TTC549 (cell line): Measurements from ENCODE around the gene GOLGA6L22.
"Not testable (repeated sequence)": the region's sequence is repeated elsewhere in the genome, so short reads cannot be mapped to it uniquely, and the experiment has no call there.

Experiments
- FAIRE-seq: peaks from 2 replicates; lab custom pipeline; 2012; peaks lifted over from hg19 to GRCh38; lab: Jason Lieb, UNC

Gene GOLGA6L22

GRCh38 chr15:22458603-22459002 is at the start of gene GOLGA6L22:
TSS of gene GOLGA6L22 (plus strand) at chr15:22458903. CDS start at chr15:22458994, 91 bp downstream.
- not testable (repeated sequence) for FAIRE-seq

GRCh38 chr15:22417288-22417687 is 41.4 kb upstream of the GOLGA6L22 start:
- not testable (repeated sequence) for FAIRE-seq

GRCh38 chr15:22417795-22418194 is 40.9 kb upstream of the GOLGA6L22 start:
- FAIRE-seq: not testable (repeated sequence)

GRCh38 chr15:22418212-22418611 is 40.5 kb upstream of the GOLGA6L22 start:
- FAIRE-seq: not testable (repeated sequence)

GRCh38 chr15:22418666-22419065 is 40.0 kb upstream of the GOLGA6L22 start:
- FAIRE-seq: not testable (repeated sequence)

- FAIRE-seq: not testable (repeated sequence)
Measured at GRCh38 chr15:22420340-22420739, 38.4 kb upstream of the GOLGA6L22 start.

- FAIRE-seq: not testable (repeated sequence)
Measured at GRCh38 chr15:22429426-22429825, 29.3 kb upstream of the GOLGA6L22 start.

GRCh38 chr15:22431687-22432086 is 27.0 kb upstream of the GOLGA6L22 start:
- not testable (repeated sequence) for FAIRE-seq

GRCh38 chr15:22494490-22495113 is 35.9 kb downstream of the GOLGA6L22 start:
- not testable (repeated sequence) for FAIRE-seq

- FAIRE-seq: not testable (repeated sequence)
Measured at GRCh38 chr15:22497200-22497599, 38.5 kb downstream of the GOLGA6L22 start.

GRCh38 chr15:22498220-22498925 is 39.7 kb downstream of the GOLGA6L22 start:
- not testable (repeated sequence) for FAIRE-seq

- not testable (repeated sequence) for FAIRE-seq
Measured at GRCh38 chr15:22502272-22502671, 43.6 kb downstream of the GOLGA6L22 start.

GRCh38 chr15:22506959-22507358 is 48.3 kb downstream of the GOLGA6L22 start:
- not testable (repeated sequence) for FAIRE-seq

GRCh38 chr15:22516140-22516539 is 57.4 kb downstream of the GOLGA6L22 start:
- not testable (repeated sequence) for FAIRE-seq
